H9 (cell line): Measurements from ENCODE around the gene RASSF7. TPM values are rescaled to one million over a fixed set of nuclear protein-coding genes. Genes with fewer than 3 reads are reported as not detected.

Experiments used
- DNase-seq: peaks from one replicate; pipeline ENCODE4 v3.0.0-alpha.2; 2017
- H2AFZ ChIP-seq: one replicate; pipeline ENCODE4 v1.6.1; 2013; ENCODE audit warnings: mild to moderate bottlenecking, low read length, control low read depth, moderate library complexity
- H2AK5ac ChIP-seq: 2 replicates; pipeline ENCODE4 v1.6.1; 2013; ENCODE audit warnings: low read length, control low read depth, mixed read lengths; ENCODE audit not compliant: insufficient read length
- H2BK120ac ChIP-seq: one replicate; pipeline ENCODE4 v1.6.1; 2013; ENCODE audit warnings: low read depth, mild to moderate bottlenecking, low read length, control low read depth, inconsistent platforms; ENCODE audit not compliant: poor library complexity, severe bottlenecking
- H2BK12ac ChIP-seq: 2 replicates; pipeline ENCODE4 v1.6.1; 2013; ENCODE audit warnings: low read length, control low read depth, mixed read lengths, low read depth; ENCODE audit not compliant: insufficient read length
- H2BK15ac ChIP-seq: 2 replicates; pipeline ENCODE4 v1.6.1; 2013; ENCODE audit warnings: low read depth, low read length, control low read depth
- H2BK20ac ChIP-seq: one replicate; pipeline ENCODE4 v1.6.1; 2013; ENCODE audit warnings: low read depth, mild to moderate bottlenecking, low read length, control low read depth, inconsistent platforms; ENCODE audit not compliant: poor library complexity, severe bottlenecking
- H2BK5ac ChIP-seq: 2 replicates; pipeline ENCODE4 v1.6.1; 2013; ENCODE audit warnings: low read length, control low read depth, mixed read lengths; ENCODE audit not compliant: insufficient read length
- H3K14ac ChIP-seq: 2 replicates; pipeline ENCODE4 v1.6.1; 2013; ENCODE audit warnings: low read length, control low read depth; ENCODE audit not compliant: insufficient read depth
- H3K18ac ChIP-seq: 2 replicates; pipeline ENCODE4 v1.6.1; 2013; ENCODE audit warnings: low read depth, mild to moderate bottlenecking, mixed read lengths, low read length, control low read depth; ENCODE audit not compliant: insufficient read length
- H3K23ac ChIP-seq: 2 replicates; pipeline ENCODE4 v1.6.1; 2013; ENCODE audit warnings: low read length, control low read depth, mixed read lengths, low read depth; ENCODE audit not compliant: insufficient read length
- H3K23me2 ChIP-seq: 2 replicates; pipeline ENCODE4 v1.6.1; 2013; ENCODE audit warnings: low read depth, mild to moderate bottlenecking, mixed read lengths, low read length, control low read depth; ENCODE audit not compliant: insufficient read length, poor library complexity, severe bottlenecking
- H3K27ac ChIP-seq: 2 replicates; pipeline ENCODE4 v1.5.1; 2013; ENCODE audit warnings: low read length, control low read depth, mixed read lengths, low read depth; ENCODE audit not compliant: insufficient read length
- H3K27me3 ChIP-seq: 2 replicates; pipeline ENCODE4 v1.6.1; 2013; ENCODE audit warnings: low read length, control low read depth, inconsistent platforms; ENCODE audit not compliant: insufficient read depth
- H3K4ac ChIP-seq: 2 replicates; pipeline ENCODE4 v1.6.1; 2013; ENCODE audit warnings: low read depth, mild to moderate bottlenecking, control low read depth, inconsistent platforms, low read length, moderate library complexity
- H3K4me1 ChIP-seq: 2 replicates; pipeline ENCODE4 v1.6.1; 2013; ENCODE audit warnings: low read length, control low read depth, inconsistent platforms; ENCODE audit not compliant: insufficient read depth
- H3K4me2 ChIP-seq: 2 replicates; pipeline ENCODE4 v1.6.1; 2013; ENCODE audit warnings: low read length, control low read depth, mixed read lengths; ENCODE audit not compliant: insufficient read length, insufficient read depth
- H3K56ac ChIP-seq: 2 replicates; pipeline ENCODE4 v1.6.1; 2013; ENCODE audit warnings: low read depth, mild to moderate bottlenecking, mixed read lengths, low read length, control low read depth; ENCODE audit not compliant: insufficient read length
- H3K79me1 ChIP-seq: 2 replicates; pipeline ENCODE4 v1.6.1; 2013; ENCODE audit warnings: low read depth, mild to moderate bottlenecking, moderate library complexity, low read length, control low read depth, inconsistent platforms; ENCODE audit not compliant: insufficient read depth, poor library complexity, severe bottlenecking
- H3K79me2 ChIP-seq: 2 replicates; pipeline ENCODE4 v1.6.1; 2013; ENCODE audit warnings: low read length, control low read depth, inconsistent platforms; ENCODE audit not compliant: insufficient read depth
- H3K9ac ChIP-seq: 2 replicates; pipeline ENCODE4 v1.6.1; 2013; ENCODE audit warnings: low read length, control low read depth, mixed read lengths; ENCODE audit not compliant: insufficient read length; ENCODE audit errors: extremely low read depth
- H3K9me3 ChIP-seq: one replicate; pipeline ENCODE4 v1.6.1; 2013; ENCODE audit warnings: low read depth, low read length, inconsistent platforms; ENCODE audit not compliant: control insufficient read depth
- H3T11ph ChIP-seq: one replicate; pipeline ENCODE4 v1.6.1; 2013; ENCODE audit warnings: mild to moderate bottlenecking, low read length, control low read depth, inconsistent platforms
- H4K20me1 ChIP-seq: one replicate; pipeline ENCODE4 v1.6.1; 2013; ENCODE audit not compliant: control insufficient read depth, insufficient read length, insufficient read depth
- H4K5ac ChIP-seq: 2 replicates; pipeline ENCODE4 v1.6.1; 2013; ENCODE audit warnings: low read depth, mild to moderate bottlenecking, mixed read lengths, low read length, control low read depth; ENCODE audit not compliant: insufficient read length
- H4K8ac ChIP-seq: replicated peaks from 2 replicates; pipeline ENCODE4 v1.6.1; 2013; ENCODE audit warnings: low read length, control low read depth, mixed read lengths, low read depth; ENCODE audit not compliant: insufficient read length
- H4K91ac ChIP-seq: 2 replicates; pipeline ENCODE4 v1.6.1; 2013; ENCODE audit warnings: low read depth, mild to moderate bottlenecking, moderate library complexity, mixed read lengths, low read length, control low read depth; ENCODE audit not compliant: insufficient read length
- H3K27ac Mint-ChIP-seq, 3 experiments: 2 replicates in 2 of 3; 3 replicates in 1 of 3; pipeline ENCODE4 v1.8.0; 2020 to 2021; ENCODE audit warnings: mixed read lengths in 3 of 3, mild to moderate bottlenecking in 1 of 3, moderate library complexity in 1 of 3
- H3K27me3 Mint-ChIP-seq: 2 replicates; pipeline ENCODE4 v1.8.0; 2021; ENCODE audit warnings: low read depth, mild to moderate bottlenecking, moderate library complexity, mixed read lengths
- H3K36me3 Mint-ChIP-seq, 3 experiments: 2 replicates in 2 of 3; 3 replicates in 1 of 3; pipeline ENCODE4 v1.8.0; 2020 to 2021; ENCODE audit warnings: low read depth in 3 of 3, mixed read lengths in 3 of 3; ENCODE audit not compliant: insufficient read depth in 1 of 3
- H3K4me1 Mint-ChIP-seq, 2 experiments: 2 replicates each; pipeline ENCODE4 v1.8.0; 2020; ENCODE audit warnings: mixed read lengths in 2 of 2
- H3K4me3 Mint-ChIP-seq, 2 experiments: 2 replicates in 1 of 2; 3 replicates in 1 of 2; pipeline ENCODE4 v1.8.0; 2020 to 2021; ENCODE audit warnings: mild to moderate bottlenecking in 2 of 2, mixed read lengths in 2 of 2, moderate library complexity in 1 of 2
- H3K9me3 Mint-ChIP-seq, 2 experiments: 2 replicates in 1 of 2; 3 replicates in 1 of 2; pipeline ENCODE4 v1.8.0; 2020; ENCODE audit warnings: mild to moderate bottlenecking in 2 of 2, mixed read lengths in 2 of 2, moderate library complexity in 1 of 2
- WGBS: extraction: QIAGEN DNeasy Blood & Tissue Kit; methylation state at CpG from one replicate; pipeline ENCODE4 v1.1.7; 2013; ENCODE audit warnings: missing lambda C conversion rate, low lambda C conversion rate, mixed read lengths; ENCODE audit not compliant: insufficient read length; ENCODE audit errors: extremely low coverage; 5-methylcytosine and 5-hydroxymethylcytosine counted together
- total RNA-seq: library from RNA; stranded (reverse); gene quantifications from 2 replicates; pipeline ENCODE4 v1.2.1, GENCODE V29; 2021
- TF ChIP-seq, protein P1 (sequence below): fragments of 200-600 bp; sonication (generic); conservative IDR thresholded peaks from 3 replicates; pipeline ENCODE4 v1.8.0; 2021; ENCODE audit warnings: antibody characterized with exemption, mild to moderate bottlenecking

RASSF7 gene
- total RNA-seq, 1 experiment from 2014 or later = 26.3 TPM

DNA sequence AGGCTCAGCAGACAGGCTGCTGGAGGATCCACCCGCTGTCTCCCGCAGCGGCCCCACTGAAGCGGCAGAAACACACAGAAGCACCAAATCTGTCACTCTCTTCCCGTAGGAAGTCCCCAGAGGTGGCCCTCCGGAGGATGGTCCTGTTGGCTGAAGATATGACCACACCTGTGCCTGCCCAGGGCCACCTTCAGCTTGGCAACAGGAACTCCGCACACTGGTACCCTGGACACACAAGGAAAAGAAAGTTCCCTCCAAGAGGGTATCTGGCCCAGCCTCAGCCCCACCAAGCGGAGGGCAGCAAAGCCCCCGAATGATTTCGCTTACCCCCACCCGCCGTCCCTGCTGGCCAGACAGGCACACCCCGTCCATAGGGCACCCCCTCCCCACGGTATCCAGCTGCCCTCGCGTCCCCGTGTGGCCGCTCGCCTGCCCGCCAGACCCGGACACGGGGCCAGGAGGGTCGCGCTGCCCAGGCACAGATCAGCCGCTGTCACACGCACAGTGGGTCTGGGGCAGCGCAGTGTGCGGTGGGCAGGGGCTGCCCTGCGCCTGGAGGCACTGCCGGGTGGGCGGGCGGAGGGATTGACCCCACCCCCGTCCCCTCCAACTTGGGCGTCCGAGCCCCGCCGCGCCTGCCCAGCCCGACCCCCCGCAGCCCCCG, 7.0 kb downstream of the RASSF7 start:
- Mint-ChIP-seq H3K4me3 (peak overlapping the region; percentile 74 to 87), H3K4me1 (peaks cover 27 to 35% of the 10 kb centered on the region in 2 experiments), H3K27me3 (peaks cover 2% of the 10 kb centered on the region; the same call in 1 of the 2 replicates), H3K9me3 (0 out of 5 replicates have a peak, but pooled peaks cover 0 to 2% of the 10 kb centered on the region in 2 experiments), H3K27ac (no peak overlapping the region), H3K36me3 (peaks cover 0 to 11% (median 4%) of the 10 kb centered on the region in 3 experiments; a peak in 5 of 7 replicates)
- Histone ChIP-seq H3K79me2 (no peaks in the 10 kb centered on the region), H3K14ac (no peak overlapping the region), H2AFZ (no peak overlapping the region), H4K5ac (no peak overlapping the region), H4K91ac (no peak overlapping the region), H3K9ac (no peak overlapping the region), H2BK5ac (no peak overlapping the region), H3K27ac (no peak overlapping the region), H2AK5ac (no peak overlapping the region), H3K23ac (no peak overlapping the region), H3K56ac (no peak overlapping the region), H3K18ac (no peak overlapping the region), H3K79me1 (no peaks in the 10 kb centered on the region), H4K20me1 (no peaks in the 10 kb centered on the region), H2BK15ac (no peak overlapping the region), H3K4ac (no peak overlapping the region), H3T11ph (no peak overlapping the region), H2BK12ac (no peak overlapping the region), H3K27me3 (no peaks in the 10 kb centered on the region), H3K23me2 (peaks cover 5% of the 10 kb centered on the region), H3K9me3 (no peaks in the 10 kb centered on the region), H3K4me2 (peak overlapping the region; percentile 22), H2BK120ac (no peak overlapping the region), H2BK20ac (no peak overlapping the region), H4K8ac (no peak overlapping the region), H3K4me1 (no peaks in the 10 kb centered on the region)
- no CpG with 5 or more reads among the region's 41 CpGs for WGBS
- DNase-seq = no peak
- TF ChIP-seq, protein P1, sequence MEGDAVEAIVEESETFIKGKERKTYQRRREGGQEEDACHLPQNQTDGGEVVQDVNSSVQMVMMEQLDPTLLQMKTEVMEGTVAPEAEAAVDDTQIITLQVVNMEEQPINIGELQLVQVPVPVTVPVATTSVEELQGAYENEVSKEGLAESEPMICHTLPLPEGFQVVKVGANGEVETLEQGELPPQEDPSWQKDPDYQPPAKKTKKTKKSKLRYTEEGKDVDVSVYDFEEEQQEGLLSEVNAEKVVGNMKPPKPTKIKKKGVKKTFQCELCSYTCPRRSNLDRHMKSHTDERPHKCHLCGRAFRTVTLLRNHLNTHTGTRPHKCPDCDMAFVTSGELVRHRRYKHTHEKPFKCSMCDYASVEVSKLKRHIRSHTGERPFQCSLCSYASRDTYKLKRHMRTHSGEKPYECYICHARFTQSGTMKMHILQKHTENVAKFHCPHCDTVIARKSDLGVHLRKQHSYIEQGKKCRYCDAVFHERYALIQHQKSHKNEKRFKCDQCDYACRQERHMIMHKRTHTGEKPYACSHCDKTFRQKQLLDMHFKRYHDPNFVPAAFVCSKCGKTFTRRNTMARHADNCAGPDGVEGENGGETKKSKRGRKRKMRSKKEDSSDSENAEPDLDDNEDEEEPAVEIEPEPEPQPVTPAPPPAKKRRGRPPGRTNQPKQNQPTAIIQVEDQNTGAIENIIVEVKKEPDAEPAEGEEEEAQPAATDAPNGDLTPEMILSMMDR = no peak
